MM.1S (cell line): ENCODE results near the gene CAPN11.

Source experiments
- CTCF ChIP-seq: fragments of 300-600 bp; sonication (generic); IDR thresholded peaks from 2 replicates; pipeline ENCODE4 v1.5.1; 2016; ENCODE audit warnings: antibody characterized with exemption, low read length, mixed read lengths
- EZH2 ChIP-seq: fragments of 300-600 bp; sonication (generic); optimal IDR thresholded peaks from 2 replicates; pipeline ENCODE3; 2017; ENCODE audit warnings: low read depth, mild to moderate bottlenecking, antibody characterized with exemption, low read length, mixed read lengths
- EZH2phosphoT487 ChIP-seq: fragments of 300-600 bp; sonication (generic); IDR thresholded peaks from 2 replicates; pipeline ENCODE4 v1.6.1; 2018; ENCODE audit warnings: antibody characterized with exemption, low read length

GRCh38 chr6:44152109-44152461, 6.5 kb upstream of the CAPN11 start:
- TF ChIP-seq CTCF = no peak
- TF ChIP-seq EZH2phosphoT487 = no peak
- TF ChIP-seq EZH2 = no peak
